Choroid plexus epithelial cell (primary cell): ENCODE results near the gene FOXQ1.

Experiments
- DNase-seq: peaks from one replicate; pipeline ENCODE4 v3.0.0-alpha.2; 2010; ENCODE audit warnings: low read depth
- H3K4me3 ChIP-seq: 2 replicates; pipeline ENCODE4 v1.5.1; 2011; ENCODE audit warnings: low read depth, mild to moderate bottlenecking, control low read depth, low read length, moderate library complexity
- TF ChIP-seq, protein P1 (sequence below): conservative IDR thresholded peaks from 2 replicates; pipeline ENCODE4 v1.5.1; 2011; ENCODE audit warnings: low read depth, mild to moderate bottlenecking, control low read depth, inconsistent platforms, low read length, moderate library complexity

The FOXQ1 gene

DNA sequence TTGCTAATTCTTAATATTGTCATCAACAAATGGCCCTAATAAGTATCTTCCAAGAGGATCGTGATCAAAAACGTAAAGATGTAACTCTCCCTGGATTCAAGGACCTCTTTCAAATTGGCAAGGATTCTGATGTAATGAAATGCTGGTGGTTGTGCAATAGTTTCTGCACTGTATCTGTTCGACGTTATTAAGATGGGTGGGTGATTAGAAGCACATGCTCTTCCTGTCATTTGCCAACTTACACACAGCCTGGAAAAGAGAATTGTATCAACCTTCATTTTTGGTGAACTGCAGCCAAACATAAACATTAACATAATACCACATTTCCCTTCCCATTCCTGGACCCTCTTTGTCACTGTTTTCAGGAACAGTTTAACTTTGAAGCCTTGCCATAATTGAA is 9.8 kb downstream of the FOXQ1 start:
- peak; percentile 58 for DNase-seq
- TF ChIP-seq, protein P1, sequence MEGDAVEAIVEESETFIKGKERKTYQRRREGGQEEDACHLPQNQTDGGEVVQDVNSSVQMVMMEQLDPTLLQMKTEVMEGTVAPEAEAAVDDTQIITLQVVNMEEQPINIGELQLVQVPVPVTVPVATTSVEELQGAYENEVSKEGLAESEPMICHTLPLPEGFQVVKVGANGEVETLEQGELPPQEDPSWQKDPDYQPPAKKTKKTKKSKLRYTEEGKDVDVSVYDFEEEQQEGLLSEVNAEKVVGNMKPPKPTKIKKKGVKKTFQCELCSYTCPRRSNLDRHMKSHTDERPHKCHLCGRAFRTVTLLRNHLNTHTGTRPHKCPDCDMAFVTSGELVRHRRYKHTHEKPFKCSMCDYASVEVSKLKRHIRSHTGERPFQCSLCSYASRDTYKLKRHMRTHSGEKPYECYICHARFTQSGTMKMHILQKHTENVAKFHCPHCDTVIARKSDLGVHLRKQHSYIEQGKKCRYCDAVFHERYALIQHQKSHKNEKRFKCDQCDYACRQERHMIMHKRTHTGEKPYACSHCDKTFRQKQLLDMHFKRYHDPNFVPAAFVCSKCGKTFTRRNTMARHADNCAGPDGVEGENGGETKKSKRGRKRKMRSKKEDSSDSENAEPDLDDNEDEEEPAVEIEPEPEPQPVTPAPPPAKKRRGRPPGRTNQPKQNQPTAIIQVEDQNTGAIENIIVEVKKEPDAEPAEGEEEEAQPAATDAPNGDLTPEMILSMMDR = no peak
- H3K4me3 ChIP-seq = no peak overlapping the region

GRCh38 chr6:1322156-1322555 is 10.3 kb downstream of the FOXQ1 start:
- no peak overlapping the region for H3K4me3 ChIP-seq
- TF ChIP-seq, protein P1 = no peak
- no peak for DNase-seq

GRCh38 chr6:1322696-1323219 is 10.9 kb downstream of the FOXQ1 start:
- TF ChIP-seq, protein P1 = no peak
- DNase-seq = peak; percentile 54
- H3K4me3 ChIP-seq = no peak overlapping the region

- peak; percentile 69 for DNase-seq
- no peak overlapping the region for H3K4me3 ChIP-seq
- TF ChIP-seq, protein P1 = no peak
Measured at GRCh38 chr6:1324936-1325335, 13.0 kb downstream of the FOXQ1 start.

DNA sequence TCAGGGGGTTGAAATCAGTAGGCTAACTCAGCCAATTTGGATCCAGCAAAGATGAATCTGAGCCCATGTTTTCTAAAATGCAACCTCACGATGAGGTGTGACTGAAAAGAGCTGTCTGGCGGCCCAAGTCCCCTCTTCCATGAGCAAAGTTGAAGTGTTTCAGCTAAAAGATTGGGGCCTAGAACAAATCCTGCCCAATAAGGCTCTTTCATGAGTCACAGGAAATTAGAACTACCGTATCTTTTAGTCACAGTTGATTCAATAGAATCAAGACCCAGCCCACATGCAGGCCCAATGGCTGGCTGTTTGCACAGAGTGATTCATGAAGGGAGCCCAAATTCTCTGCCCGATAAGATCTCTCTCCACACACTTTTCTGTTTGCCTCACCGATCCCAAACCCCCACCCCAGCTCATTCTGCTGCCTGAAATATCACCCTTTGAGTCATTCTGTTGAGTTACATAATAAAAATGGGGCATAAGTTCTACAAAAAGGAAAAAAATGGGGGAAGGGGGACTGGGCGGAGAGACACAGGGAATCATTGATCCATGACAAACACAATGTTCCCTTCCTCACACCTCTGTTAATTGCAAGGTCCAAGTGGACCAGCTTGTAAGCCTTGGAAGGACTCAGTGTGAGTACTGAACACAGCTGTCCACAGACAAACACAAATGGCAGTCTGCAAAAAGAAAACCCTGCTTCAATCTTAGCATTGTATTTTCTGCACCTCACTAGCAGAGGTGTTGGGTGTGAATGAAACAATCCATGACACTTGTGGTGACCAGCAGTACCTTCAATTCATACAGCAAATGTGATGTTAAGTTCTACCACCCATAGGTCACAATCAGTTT is 13.8 kb downstream of the FOXQ1 start:
- peak; percentile 49 for DNase-seq
- H3K4me3 ChIP-seq = no peak overlapping the region
- TF ChIP-seq, protein P1 = no peak

GRCh38 chr6:1326535-1327121 is 14.7 kb downstream of the FOXQ1 start:
- H3K4me3 ChIP-seq = no peak overlapping the region
- TF ChIP-seq, protein P1 = no peak
- no peak for DNase-seq

GRCh38 chr6:1327630-1328029 is 15.7 kb downstream of the FOXQ1 start:
- no peak overlapping the region for H3K4me3 ChIP-seq
- TF ChIP-seq, protein P1 = no peak
- no peak for DNase-seq
